HFF-Myc (cell line): ENCODE measurements around the gene TTC33.

ENCODE experiments used
- DNase-seq: peaks from one replicate; pipeline ENCODE4 v3.0.0-alpha.2; 2011; ENCODE audit warnings: low read depth; ENCODE audit errors: extremely low read depth
- H3K4me3 ChIP-seq: replicated peaks from 2 replicates; pipeline ENCODE4 v1.5.1; 2011; ENCODE audit warnings: low read depth, mild to moderate bottlenecking, control low read depth, low read length
- TF ChIP-seq, protein P1 (sequence below): IDR thresholded peaks from 2 replicates; pipeline ENCODE4 v1.5.1; 2012; ENCODE audit warnings: mild to moderate bottlenecking, low read depth, low read length, control low read depth; ENCODE audit errors: missing control alignments

TTC33 gene

DNA sequence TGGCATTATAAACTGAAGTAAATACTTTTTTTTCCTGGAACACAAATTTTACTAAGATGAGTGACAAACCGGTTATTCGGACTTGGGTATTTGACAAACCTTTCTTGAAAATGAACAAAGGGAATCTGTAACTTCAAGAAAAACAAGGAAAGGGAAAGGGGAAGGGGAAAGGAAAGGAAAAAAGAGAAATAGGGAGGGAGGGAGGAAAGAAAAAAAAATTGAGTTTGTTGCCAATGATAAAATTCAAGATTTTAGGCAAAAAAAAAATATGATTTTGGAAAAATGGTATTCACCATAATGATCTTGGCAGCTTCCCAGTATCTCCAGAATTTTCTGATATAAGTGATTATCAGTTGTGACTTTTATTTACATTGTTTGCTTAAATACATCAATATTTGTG, 1.6 kb upstream of the TTC33 start:
- no peak overlapping the region for H3K4me3 ChIP-seq
- TF ChIP-seq, protein P1, sequence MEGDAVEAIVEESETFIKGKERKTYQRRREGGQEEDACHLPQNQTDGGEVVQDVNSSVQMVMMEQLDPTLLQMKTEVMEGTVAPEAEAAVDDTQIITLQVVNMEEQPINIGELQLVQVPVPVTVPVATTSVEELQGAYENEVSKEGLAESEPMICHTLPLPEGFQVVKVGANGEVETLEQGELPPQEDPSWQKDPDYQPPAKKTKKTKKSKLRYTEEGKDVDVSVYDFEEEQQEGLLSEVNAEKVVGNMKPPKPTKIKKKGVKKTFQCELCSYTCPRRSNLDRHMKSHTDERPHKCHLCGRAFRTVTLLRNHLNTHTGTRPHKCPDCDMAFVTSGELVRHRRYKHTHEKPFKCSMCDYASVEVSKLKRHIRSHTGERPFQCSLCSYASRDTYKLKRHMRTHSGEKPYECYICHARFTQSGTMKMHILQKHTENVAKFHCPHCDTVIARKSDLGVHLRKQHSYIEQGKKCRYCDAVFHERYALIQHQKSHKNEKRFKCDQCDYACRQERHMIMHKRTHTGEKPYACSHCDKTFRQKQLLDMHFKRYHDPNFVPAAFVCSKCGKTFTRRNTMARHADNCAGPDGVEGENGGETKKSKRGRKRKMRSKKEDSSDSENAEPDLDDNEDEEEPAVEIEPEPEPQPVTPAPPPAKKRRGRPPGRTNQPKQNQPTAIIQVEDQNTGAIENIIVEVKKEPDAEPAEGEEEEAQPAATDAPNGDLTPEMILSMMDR = no peak
- no peak for DNase-seq

DNA sequence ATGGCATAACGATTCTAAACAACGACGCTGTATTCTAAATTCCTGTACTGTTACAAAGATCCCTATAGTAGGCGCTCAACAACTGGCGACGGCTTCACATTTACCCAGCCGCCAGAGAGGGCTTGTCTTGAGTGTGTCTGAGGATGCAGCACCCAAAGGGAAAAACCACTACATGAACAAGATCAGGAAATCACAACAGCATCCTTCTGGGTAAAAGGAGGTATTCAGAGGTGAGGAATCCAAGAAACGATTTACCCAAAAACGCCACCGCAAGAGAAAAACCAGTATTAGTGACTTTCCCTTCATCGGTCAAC, 711 bp downstream of the TTC33 start:
- H3K4me3 ChIP-seq = peak overlapping the region; percentile 82
- DNase-seq = peak; percentile 70
- TF ChIP-seq, protein P1 = peak; percentile 63

DNA sequence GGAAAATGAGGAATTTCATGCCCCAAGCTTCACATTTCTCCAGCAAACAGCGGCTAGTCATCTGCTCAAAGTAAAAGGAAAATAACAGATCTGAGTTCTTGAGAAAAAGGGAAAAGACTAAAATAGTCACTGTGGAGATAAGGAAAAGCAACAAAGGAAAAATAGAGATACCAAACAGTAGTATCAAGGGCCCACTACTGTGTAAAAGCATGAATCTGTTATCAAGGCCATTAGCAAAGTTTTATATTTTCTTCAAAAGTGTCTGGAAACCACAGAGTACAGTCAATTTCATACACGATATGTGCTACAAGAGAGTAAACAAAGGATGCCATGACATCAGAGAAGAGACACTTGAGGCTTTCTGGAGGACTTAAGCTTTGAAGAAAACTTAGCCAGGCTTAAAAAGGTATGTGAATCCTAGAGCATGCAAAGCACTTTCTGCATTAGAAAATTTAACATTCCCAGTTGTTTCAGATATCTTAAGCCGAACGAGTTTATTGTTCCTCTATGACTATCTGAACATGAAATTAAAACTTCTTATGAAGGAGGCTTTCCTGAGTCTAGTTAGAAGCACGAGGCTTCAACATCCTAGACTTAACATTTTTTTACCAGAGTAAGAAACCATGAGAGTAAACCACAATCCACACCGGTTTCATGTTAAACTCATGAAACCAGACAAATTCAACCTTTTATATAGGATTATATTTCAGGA, 1.2 kb downstream of the TTC33 start:
- peak overlapping the region; percentile 82 for H3K4me3 ChIP-seq
- no peak for DNase-seq
- TF ChIP-seq, protein P1 = no peak

DNA sequence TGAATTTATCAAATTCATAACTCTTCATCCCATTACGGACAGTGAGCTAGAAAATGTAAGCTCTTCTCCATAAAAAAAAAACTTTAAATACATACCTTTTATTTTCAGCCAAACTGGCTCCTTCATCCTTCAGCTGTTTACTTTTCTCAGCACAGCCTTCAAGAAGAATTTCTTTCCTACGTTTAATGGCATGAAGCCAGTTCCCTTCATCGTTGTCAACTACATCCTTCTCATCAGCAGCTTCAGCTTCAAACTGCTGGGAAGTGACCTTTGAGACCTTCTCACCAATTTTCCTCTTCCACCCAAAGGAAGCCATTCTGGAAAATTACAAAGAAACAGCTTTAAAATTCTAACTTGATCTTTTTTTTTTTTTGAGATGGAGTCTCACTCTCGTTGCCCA, 9.1 kb downstream of the TTC33 start:
- no peak overlapping the region for H3K4me3 ChIP-seq
- no peak for DNase-seq
- TF ChIP-seq, protein P1 = no peak

DNA sequence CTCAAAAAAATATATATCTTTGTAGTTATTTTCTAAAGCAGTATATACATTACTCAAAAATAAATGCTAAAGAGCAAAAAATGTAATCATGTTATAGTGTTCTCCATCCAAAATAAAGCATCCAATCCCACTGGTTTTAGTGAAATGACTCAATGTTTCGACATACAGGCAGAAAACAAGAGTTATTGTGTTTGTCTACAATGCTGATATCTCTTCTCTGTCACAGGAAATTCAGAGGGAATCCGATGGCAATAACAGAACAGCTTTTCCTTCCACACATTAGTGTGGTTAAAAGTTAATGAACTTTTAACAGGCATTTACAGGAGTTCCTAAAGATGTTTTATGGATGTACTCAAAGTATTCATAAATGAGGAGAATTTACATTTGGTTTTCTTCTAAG, 12.0 kb downstream of the TTC33 start:
- DNase-seq = no peak
- TF ChIP-seq, protein P1 = no peak

DNA sequence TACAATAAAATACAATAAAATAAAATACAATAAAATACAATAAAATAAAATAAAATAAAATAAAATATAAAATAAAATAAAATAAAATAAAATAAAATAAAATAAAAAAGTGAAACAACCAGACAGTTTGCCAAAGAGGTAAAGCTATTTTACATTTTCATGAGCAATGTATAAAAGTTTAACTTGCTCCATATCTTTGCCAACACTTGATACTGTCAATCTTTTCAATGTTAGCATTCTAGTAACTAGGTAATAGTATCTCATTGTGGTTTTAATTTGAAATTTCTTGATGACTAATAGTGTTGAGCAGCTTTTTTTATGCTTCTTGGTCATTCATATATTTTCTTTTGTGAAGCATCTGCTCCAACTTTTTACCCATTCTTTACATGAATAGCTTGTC, 17.3 kb downstream of the TTC33 start:
- TF ChIP-seq, protein P1 = no peak
- no peak overlapping the region for H3K4me3 ChIP-seq
- DNase-seq = no peak

More for the DNA sequence above, 12.0 kb downstream of the TTC33 start:
- H3K4me3 ChIP-seq = no peak overlapping the region
